Astrocyte (in vitro differentiated cells and primary cell): ENCODE measurements around the gene DGKB. TPM values are rescaled to one million over a fixed set of nuclear protein-coding genes. Genes with fewer than 3 reads are reported as not detected.

Source experiments
- DNase-seq: peaks from one replicate; pipeline ENCODE4 v3.0.0-alpha.2; 2010; ENCODE audit warnings: low read depth
- FAIRE-seq: peaks from 2 replicates; lab custom pipeline; 2011; peaks lifted over from hg19 to GRCh38; lab: Jason Lieb, UNC
- H2AFZ ChIP-seq: 2 replicates; pipeline ENCODE4 v1.6.0; 2012; ENCODE audit warnings: low read depth, low read length, inconsistent platforms
- H3K27ac ChIP-seq: 2 replicates; pipeline ENCODE4 v1.5.1; 2011; ENCODE audit warnings: low read depth, low read length, inconsistent platforms
- H3K27me3 ChIP-seq: 2 replicates; pipeline ENCODE4 v1.6.0; 2011; ENCODE audit warnings: low read length, inconsistent platforms; ENCODE audit not compliant: insufficient read depth
- H3K36me3 ChIP-seq: 2 replicates; pipeline ENCODE4 v1.5.1; 2011; ENCODE audit warnings: low read length, inconsistent platforms; ENCODE audit not compliant: insufficient read depth
- H3K4me1 ChIP-seq: 2 replicates; pipeline ENCODE4 v1.5.1; 2011; ENCODE audit warnings: low read length, inconsistent platforms; ENCODE audit not compliant: insufficient read depth
- H3K4me2 ChIP-seq: 2 replicates; pipeline ENCODE4 v1.6.0; 2012; ENCODE audit warnings: low read length, inconsistent platforms
- H3K4me3 ChIP-seq: 2 replicates; pipeline ENCODE4 v1.5.1; 2011; ENCODE audit warnings: low read depth, mild to moderate bottlenecking, low read length, inconsistent platforms; ENCODE audit not compliant: insufficient read depth
- H3K79me2 ChIP-seq: 2 replicates; pipeline ENCODE4 v1.6.0; 2012; ENCODE audit warnings: mild to moderate bottlenecking, low read length, inconsistent platforms; ENCODE audit not compliant: insufficient read depth
- H3K9ac ChIP-seq: 2 replicates; pipeline ENCODE4 v1.6.0; 2012; ENCODE audit warnings: mild to moderate bottlenecking, low read length, inconsistent platforms
- H3K9me3 ChIP-seq: 2 replicates; pipeline ENCODE4 v1.5.1; 2012; ENCODE audit warnings: low read depth, mild to moderate bottlenecking, low read length, inconsistent platforms; ENCODE audit not compliant: insufficient read depth
- H4K20me1 ChIP-seq: 2 replicates; pipeline ENCODE4 v1.6.0; 2012; ENCODE audit warnings: low read length, inconsistent platforms; ENCODE audit not compliant: insufficient read depth
- H3K27ac Mint-ChIP-seq: one replicate; pipeline ENCODE4 v1.8.0; 2021; ENCODE audit warnings: mild to moderate bottlenecking, mixed read lengths; ENCODE audit not compliant: unreplicated experiment
- H3K27me3 Mint-ChIP-seq: one replicate; pipeline ENCODE4 v1.8.0; 2021; ENCODE audit warnings: low read depth, mixed read lengths; ENCODE audit not compliant: unreplicated experiment
- H3K36me3 Mint-ChIP-seq: one replicate; pipeline ENCODE4 v1.8.0; 2021; ENCODE audit warnings: low read depth, mixed read lengths; ENCODE audit not compliant: unreplicated experiment
- H3K4me1 Mint-ChIP-seq: one replicate; pipeline ENCODE4 v1.8.0; 2021; ENCODE audit warnings: low read depth, mixed read lengths; ENCODE audit not compliant: unreplicated experiment
- H3K4me3 Mint-ChIP-seq: one replicate; pipeline ENCODE4 v1.8.0; 2021; ENCODE audit warnings: mild to moderate bottlenecking, moderate library complexity, mixed read lengths; ENCODE audit not compliant: unreplicated experiment
- H3K9me3 Mint-ChIP-seq: one replicate; pipeline ENCODE4 v1.8.0; 2021; ENCODE audit warnings: mild to moderate bottlenecking, mixed read lengths; ENCODE audit not compliant: unreplicated experiment
- CTCF ChIP-seq: IDR thresholded peaks from 2 replicates; pipeline ENCODE4 v1.5.1; 2011; ENCODE audit warnings: low read depth, mild to moderate bottlenecking, inconsistent platforms, low read length, moderate library complexity; ENCODE audit not compliant: insufficient read depth
- EZH2 ChIP-seq: IDR thresholded peaks from 2 replicates; pipeline ENCODE4 v1.6.1; 2012; ENCODE audit warnings: mild to moderate bottlenecking, low read length, inconsistent platforms; ENCODE audit not compliant: insufficient read depth
- total RNA-seq: library from RNA; stranded (reverse); gene quantifications from 2 replicates; pipeline ENCODE4 v1.2.1, GENCODE V29; 2021

Gene DGKB
- total RNA-seq, 1 donor from 2014 or later = 0.39 TPM

GRCh38 chr7:14602851-14603250, 299.7 kb downstream of the DGKB start:
- H3K9me3 ChIP-seq = no peaks in the 10 kb centered on the region
- H3K36me3 Mint-ChIP-seq = no peaks in the 10 kb centered on the region
- TF ChIP-seq EZH2 = no peak
- TF ChIP-seq CTCF = no peak
- H3K4me3 Mint-ChIP-seq = no peak overlapping the region
- H3K4me2 ChIP-seq = no peak overlapping the region
- no peak overlapping the region for H3K4me3 ChIP-seq
- H3K4me1 ChIP-seq = no peaks in the 10 kb centered on the region
- no peaks in the 10 kb centered on the region for H3K79me2 ChIP-seq
- FAIRE-seq (no peak), DNase-seq (no peak)
- H3K9me3 Mint-ChIP-seq = no peaks in the 10 kb centered on the region
- H3K27ac Mint-ChIP-seq = peak overlapping the region; percentile 50
- H3K27me3 ChIP-seq = no peaks in the 10 kb centered on the region
- H3K27ac ChIP-seq = no peak overlapping the region
- no peaks in the 10 kb centered on the region for H4K20me1 ChIP-seq
- no peak overlapping the region for H2AFZ ChIP-seq
- no peak overlapping the region for H3K9ac ChIP-seq
- no peaks in the 10 kb centered on the region for H3K36me3 ChIP-seq
- H3K27me3 Mint-ChIP-seq = no peaks in the 10 kb centered on the region
- H3K4me1 Mint-ChIP-seq = peaks cover 9% of the 10 kb centered on the region

DNA sequence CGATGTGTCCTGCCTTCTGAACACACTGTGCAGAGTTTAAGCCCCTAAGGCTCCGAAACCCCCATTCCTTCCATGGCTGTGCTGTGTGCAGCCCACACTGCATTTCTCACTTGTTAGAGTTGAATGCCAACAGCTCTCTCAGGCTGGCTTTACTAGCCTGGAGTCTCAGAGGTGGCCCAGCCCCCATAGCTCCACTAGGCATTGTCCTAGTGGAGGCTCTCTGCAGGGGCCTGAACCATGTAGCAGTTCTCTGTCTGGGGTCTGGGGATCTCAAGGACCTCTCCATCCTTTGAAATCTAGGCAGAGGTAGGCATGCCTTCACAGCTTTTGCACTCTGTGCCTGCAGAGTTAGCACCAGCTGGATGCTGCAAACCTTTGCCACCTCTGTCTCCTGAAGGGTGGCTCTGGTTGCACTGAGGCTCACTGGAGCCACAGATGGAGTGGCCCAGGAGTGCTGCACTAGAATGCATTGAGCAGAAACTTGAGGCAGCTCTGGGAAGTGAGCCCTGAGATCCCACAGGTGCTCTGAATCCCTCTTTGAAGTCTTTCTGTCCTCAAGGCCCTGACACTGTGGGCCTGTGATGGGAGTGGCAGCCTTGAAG, 301.7 kb downstream of the DGKB start:
- no peak overlapping the region for H3K27ac Mint-ChIP-seq
- no peak overlapping the region for H2AFZ ChIP-seq
- H3K4me3 ChIP-seq = no peak overlapping the region
- no peaks in the 10 kb centered on the region for H3K4me1 ChIP-seq
- no peak for FAIRE-seq
- no peaks in the 10 kb centered on the region for H4K20me1 ChIP-seq
- peaks cover 14% of the 10 kb centered on the region for H3K4me1 Mint-ChIP-seq
- H3K27me3 Mint-ChIP-seq = no peaks in the 10 kb centered on the region
- H3K9me3 ChIP-seq = no peaks in the 10 kb centered on the region
- no peak overlapping the region for H3K4me3 Mint-ChIP-seq
- TF ChIP-seq CTCF = no peak
- TF ChIP-seq EZH2 = no peak
- H3K9me3 Mint-ChIP-seq = no peaks in the 10 kb centered on the region
- no peak for DNase-seq
- H3K79me2 ChIP-seq = no peaks in the 10 kb centered on the region
- H3K27ac ChIP-seq = no peak overlapping the region
- no peak overlapping the region for H3K4me2 ChIP-seq
- no peaks in the 10 kb centered on the region for H3K36me3 Mint-ChIP-seq
- no peaks in the 10 kb centered on the region for H3K27me3 ChIP-seq
- H3K9ac ChIP-seq = no peak overlapping the region
- no peaks in the 10 kb centered on the region for H3K36me3 ChIP-seq

GRCh38 chr7:14598978-14599377, 303.6 kb downstream of the DGKB start:
- H3K9ac ChIP-seq = no peak overlapping the region
- no peak overlapping the region for H3K27ac ChIP-seq
- H3K9me3 Mint-ChIP-seq = no peaks in the 10 kb centered on the region
- H3K4me1 ChIP-seq = no peaks in the 10 kb centered on the region
- H3K36me3 Mint-ChIP-seq = no peaks in the 10 kb centered on the region
- TF ChIP-seq EZH2 = no peak
- TF ChIP-seq CTCF = no peak
- no peak overlapping the region for H2AFZ ChIP-seq
- no peaks in the 10 kb centered on the region for H3K79me2 ChIP-seq
- H3K27ac Mint-ChIP-seq = no peak overlapping the region
- no peaks in the 10 kb centered on the region for H3K27me3 Mint-ChIP-seq
- no peak overlapping the region for H3K4me3 ChIP-seq
- peaks cover 13% of the 10 kb centered on the region for H3K4me1 Mint-ChIP-seq
- no peak overlapping the region for H3K4me3 Mint-ChIP-seq
- H4K20me1 ChIP-seq = no peaks in the 10 kb centered on the region
- FAIRE-seq (no peak), DNase-seq (peak; percentile 41)
- H3K9me3 ChIP-seq = no peaks in the 10 kb centered on the region
- no peaks in the 10 kb centered on the region for H3K27me3 ChIP-seq
- H3K4me2 ChIP-seq = no peak overlapping the region
- H3K36me3 ChIP-seq = no peaks in the 10 kb centered on the region
